Measurements from ENCODE around the gene TXNRD1. TPM values are rescaled to one million over a fixed set of nuclear protein-coding genes. Genes with fewer than 3 reads are reported as not detected.
A peak's percentile ranks its signal among the peaks of the same experiment; 100 is the strongest.

Gene TXNRD1
- total RNA-seq, 4 donors from 2014 or later: 129 to 230 (median 199) TPM

GRCh38 chr12:104189915-104190555, 25.5 kb upstream of the TXNRD1 start:
- Histone ChIP-seq H3K4me1 (no peaks in the 10 kb centered on the region), H3K27ac (no peak overlapping the region), H3K36me3 (no peaks in the 10 kb centered on the region), H3K27me3 (no peaks in the 10 kb centered on the region), H3K4me3 (replicated peaks in 1 of 3) (no peak overlapping the region), H3K9me3 (no peaks in the 10 kb centered on the region)
- no peak for DNase-seq
- intact Hi-C loops (cut with DNase I): no loop called here
- 93 to 100% methylated on average over 2 of the region's 2 CpGs for WGBS, 2 donors
- TF ChIP-seq CTCF (IDR thresholded peaks at IDR 0.05) (no peak), POLR2A (IDR thresholded peaks at IDR 0.05) (no peak)

GRCh38 chr12:104190641-104191176, 24.9 kb upstream of the TXNRD1 start:
- intact Hi-C loops (cut with DNase I): no loop called here
- no peak for TF ChIP-seq POLR2A (IDR thresholded peaks at IDR 0.05)
- no peak for TF ChIP-seq CTCF (IDR thresholded peaks at IDR 0.05)
- Histone ChIP-seq H3K27me3 (no peaks in the 10 kb centered on the region), H3K4me1 (no peaks in the 10 kb centered on the region), H3K36me3 (no peaks in the 10 kb centered on the region), H3K9me3 (no peaks in the 10 kb centered on the region), H3K27ac (no peak overlapping the region), H3K4me3 (replicated peaks in 1 of 3) (no peak overlapping the region)
- no peak for DNase-seq
- 92 to 97% methylated on average over 3 of the region's 3 CpGs for WGBS, 2 donors

GRCh38 chr12:104197264-104197663, 18.3 kb upstream of the TXNRD1 start:
- Histone ChIP-seq H3K36me3 (no peaks in the 10 kb centered on the region), H3K4me3 (replicated peaks in 1 of 3) (no peak overlapping the region), H3K27ac (no peak overlapping the region), H3K9me3 (no peaks in the 10 kb centered on the region), H3K27me3 (no peaks in the 10 kb centered on the region), H3K4me1 (no peaks in the 10 kb centered on the region)
- WGBS, 2 donors: 67 to 72% methylated on average over 2 of the region's 2 CpGs
- no peak for DNase-seq
- no peak for TF ChIP-seq POLR2A (IDR thresholded peaks at IDR 0.05)
- no peak for TF ChIP-seq CTCF (IDR thresholded peaks at IDR 0.05)
- intact Hi-C loops (cut with DNase I): no loop called here

GRCh38 chr12:104199964-104200363, 15.6 kb upstream of the TXNRD1 start:
- Histone ChIP-seq H3K9me3 (no peaks in the 10 kb centered on the region), H3K27ac (no peak overlapping the region), H3K36me3 (no peaks in the 10 kb centered on the region), H3K27me3 (no peaks in the 10 kb centered on the region), H3K4me1 (no peaks in the 10 kb centered on the region), H3K4me3 (replicated peaks in 1 of 3) (no peak overlapping the region)
- 81 to 85% methylated on average over 2 of the region's 2 CpGs for WGBS, 2 donors
- TF ChIP-seq CTCF (IDR thresholded peaks at IDR 0.05) (no peak), POLR2A (IDR thresholded peaks at IDR 0.05) (no peak)
- intact Hi-C loops (cut with DNase I): loop anchor here (5.0 to 10.0 kb wide), 2 partner anchors 157 to 675 kb away; no protein-coding TSS in a partner anchor
- no peak for DNase-seq

GRCh38 chr12:104201238-104202001, 14.2 kb upstream of the TXNRD1 start:
- intact Hi-C loops (cut with DNase I): loop anchor here (5.0 to 10.0 kb wide), 2 partner anchors 156 to 673 kb away; no protein-coding TSS in a partner anchor
- WGBS, 2 donors: 19 to 46% methylated on average over 3 of the region's 3 CpGs
- Histone ChIP-seq H3K9me3 (no peaks in the 10 kb centered on the region), H3K27ac (no peak overlapping the region), H3K27me3 (no peaks in the 10 kb centered on the region), H3K4me3 (replicated peaks in 1 of 3) (no peak overlapping the region), H3K36me3 (no peaks in the 10 kb centered on the region), H3K4me1 (no peaks in the 10 kb centered on the region)
- TF ChIP-seq POLR2A (IDR thresholded peaks at IDR 0.05): no peak
- TF ChIP-seq CTCF (IDR thresholded peaks at IDR 0.05): peak in 5 of 6 experiments; percentile 44 to 91 (median 82)
- peak; percentile 23 to 32 for DNase-seq

Data from thyroid gland (tissue), 4 donors.